Muscle of leg (tissue), 11 donors: ENCODE measurements around the gene KCNQ1. TPM values are rescaled to one million over a fixed set of nuclear protein-coding genes. Genes with fewer than 3 reads are reported as not detected.

Source experiments
- DNase-seq: peaks from one replicate; pipeline ENCODE4 v3.0.0; 2013
- H3K27ac ChIP-seq: one replicate; pipeline ENCODE4 v1.5.1; 2013; ENCODE audit warnings: mild to moderate bottlenecking, low read length, control low read depth
- H3K27me3 ChIP-seq: one replicate; pipeline ENCODE4 v1.6.1; 2013; ENCODE audit warnings: low read length; ENCODE audit not compliant: control insufficient read depth, insufficient read depth
- H3K36me3 ChIP-seq: one replicate; pipeline ENCODE4 v1.6.1; 2013; ENCODE audit warnings: low read length; ENCODE audit not compliant: control insufficient read depth, insufficient read depth
- H3K4me1 ChIP-seq: one replicate; pipeline ENCODE4 v1.6.1; 2013; ENCODE audit warnings: low read length; ENCODE audit not compliant: control insufficient read depth, insufficient read depth
- H3K4me3 ChIP-seq: one replicate; pipeline ENCODE4 v1.5.1; 2013; ENCODE audit warnings: low read length, control low read depth
- H3K9me3 ChIP-seq: replicated peaks from 2 replicates; pipeline ENCODE4 v1.6.1; 2013; ENCODE audit warnings: low read depth, low read length; ENCODE audit not compliant: control insufficient read depth
- WGBS: methylation state at CpG from one replicate; pipeline ENCODE4 v1.1.5; 2013; ENCODE audit warnings: missing lambda C conversion rate; ENCODE audit not compliant: insufficient coverage; 5-methylcytosine and 5-hydroxymethylcytosine counted together
- polyA plus RNA-seq, 8 donors: library from polyadenylated mRNA; unstranded; fragments of 120-200 nt; gene quantifications; one replicate each; pipeline versions ENCODE4 v1.2.1 to v1.2.3, GENCODE V29; 2013; ENCODE audit warnings: inconsistent platforms in 1 of 8, low replicate concordance in 1 of 8; ENCODE audit not compliant: insufficient read length in 8 of 8, insufficient read depth in 1 of 8
- total RNA-seq: library from RNA; stranded (reverse); fragments of 120-200 nt; gene quantifications from one replicate; pipeline ENCODE4 v1.2.4, GENCODE V29; 2013

Gene KCNQ1
- total and polyA plus RNA-seq, 9 donors, result 0.84 to 4.1 (median 2.6) TPM

- Histone ChIP-seq H3K27me3 (peaks cover 2% of the 10 kb centered on the region), H3K27ac (no peak overlapping the region), H3K4me3 (no peak overlapping the region), H3K4me1 (peaks cover 45% of the 10 kb centered on the region), H3K36me3 (no peaks in the 10 kb centered on the region), H3K9me3 (peaks cover 13% of the 10 kb centered on the region)
- 63% methylated on average over 14 of the region's 15 CpGs for WGBS
- DNase-seq, result peak; percentile 77
Measured at GRCh38 chr11:2816941-2817421, 372.2 kb downstream of the KCNQ1 start.

GRCh38 chr11:2817431-2817830, 372.6 kb downstream of the KCNQ1 start:
- peaks cover 15% of the 10 kb centered on the region for H3K9me3 ChIP-seq
- no peak overlapping the region for H3K4me3 ChIP-seq
- H3K27me3 ChIP-seq, result no peaks in the 10 kb centered on the region
- no peaks in the 10 kb centered on the region for H3K36me3 ChIP-seq
- no peak for DNase-seq
- no peak overlapping the region for H3K27ac ChIP-seq
- 68% methylated on average over 4 of the region's 6 CpGs for WGBS
- H3K4me1 ChIP-seq, result peaks cover 40% of the 10 kb centered on the region

- H3K4me1 ChIP-seq, result peaks cover 34% of the 10 kb centered on the region
- no peak overlapping the region for H3K4me3 ChIP-seq
- 85% methylated on average over 6 of the region's 6 CpGs for WGBS
Measured at GRCh38 chr11:2818021-2818420, 373.2 kb downstream of the KCNQ1 start.

GRCh38 chr11:2818503-2818902, 373.7 kb downstream of the KCNQ1 start:
- whole genome bisulfite sequencing, result 71% methylated on average over 5 of the region's 5 CpGs
- Histone ChIP-seq H3K27me3 (peaks cover 2% of the 10 kb centered on the region), H3K4me3 (no peak overlapping the region), H3K36me3 (no peaks in the 10 kb centered on the region), H3K9me3 (peaks cover 20% of the 10 kb centered on the region), H3K4me1 (peaks cover 30% of the 10 kb centered on the region), H3K27ac (no peak overlapping the region)
- DNase-seq, result peak; percentile 66

More at GRCh38 chr11:2818021-2818420, 373.2 kb downstream of the KCNQ1 start:
- no peak for DNase-seq
- no peak overlapping the region for H3K27ac ChIP-seq
- no peaks in the 10 kb centered on the region for H3K27me3 ChIP-seq
- H3K36me3 ChIP-seq, result no peaks in the 10 kb centered on the region
- peaks cover 17% of the 10 kb centered on the region for H3K9me3 ChIP-seq

GRCh38 chr11:2819316-2819715, 374.5 kb downstream of the KCNQ1 start:
- DNase-seq, result no peak
- Histone ChIP-seq H3K27ac (no peak overlapping the region), H3K36me3 (no peaks in the 10 kb centered on the region), H3K27me3 (peaks cover 2% of the 10 kb centered on the region), H3K4me1 (peaks cover 33% of the 10 kb centered on the region), H3K9me3 (peaks cover 22% of the 10 kb centered on the region), H3K4me3 (no peak overlapping the region)
- 86% methylated on average over 2 of the region's 3 CpGs for WGBS

GRCh38 chr11:2820976-2821375, 376.2 kb downstream of the KCNQ1 start:
- H3K27me3 ChIP-seq, result peaks cover 2% of the 10 kb centered on the region
- DNase-seq, result no peak
- H3K4me1 ChIP-seq, result peaks cover 40% of the 10 kb centered on the region

GRCh38 chr11:2821891-2822290, 377.1 kb downstream of the KCNQ1 start:
- 97% methylated on average over 8 of the region's 8 CpGs for WGBS
- DNase-seq, result no peak
- no peak overlapping the region for H3K27ac ChIP-seq
- no peak overlapping the region for H3K4me3 ChIP-seq
- peaks cover 2% of the 10 kb centered on the region for H3K27me3 ChIP-seq
- peaks cover 13% of the 10 kb centered on the region for H3K9me3 ChIP-seq
- no peaks in the 10 kb centered on the region for H3K36me3 ChIP-seq
- peaks cover 45% of the 10 kb centered on the region for H3K4me1 ChIP-seq

More at GRCh38 chr11:2820976-2821375, 376.2 kb downstream of the KCNQ1 start:
- Histone ChIP-seq H3K36me3 (no peaks in the 10 kb centered on the region), H3K9me3 (peaks cover 21% of the 10 kb centered on the region), H3K4me3 (no peak overlapping the region), H3K27ac (no peak overlapping the region)
- WGBS, result 94% methylated on average over 13 of the region's 16 CpGs

- Histone ChIP-seq H3K36me3 (no peaks in the 10 kb centered on the region), H3K9me3 (peaks cover 26% of the 10 kb centered on the region), H3K27ac (peak overlapping the region; percentile 95), H3K27me3 (peaks cover 2% of the 10 kb centered on the region), H3K4me3 (no peak overlapping the region), H3K4me1 (peaks cover 44% of the 10 kb centered on the region)
- DNase-seq, result peak; percentile 67
- 55% methylated on average over 18 of the region's 18 CpGs for WGBS
Measured at GRCh38 chr11:2824851-2825250, 380.0 kb downstream of the KCNQ1 start.

- 28% methylated on average over 12 of the region's 22 CpGs for WGBS
- Histone ChIP-seq H3K4me3 (no peak overlapping the region), H3K9me3 (peaks cover 26% of the 10 kb centered on the region), H3K27ac (peak overlapping the region; percentile 95), H3K27me3 (peaks cover 2% of the 10 kb centered on the region), H3K4me1 (peaks cover 44% of the 10 kb centered on the region), H3K36me3 (no peaks in the 10 kb centered on the region)
- peak; percentile 77 for DNase-seq
Measured at GRCh38 chr11:2825261-2825888, 380.6 kb downstream of the KCNQ1 start.

GRCh38 chr11:2825889-2826678, 381.3 kb downstream of the KCNQ1 start:
- peaks cover 2% of the 10 kb centered on the region for H3K27me3 ChIP-seq
- 10% methylated on average over 20 of the region's 29 CpGs for WGBS
- H3K4me3 ChIP-seq, result no peak overlapping the region
- H3K9me3 ChIP-seq, result peaks cover 26% of the 10 kb centered on the region
- DNase-seq, result peak; percentile 95
- H3K27ac ChIP-seq, result peak overlapping the region; percentile 95
- peaks cover 49% of the 10 kb centered on the region for H3K4me1 ChIP-seq
- no peaks in the 10 kb centered on the region for H3K36me3 ChIP-seq
